Adrenal gland (tissue), 5 donors: ENCODE results near the gene TMEM37.

Source experiments
- POLR2A ChIP-seq, 2 donors: fragments of 450-650 bp; IDR thresholded peaks; one replicate each; pipeline ENCODE4 v1.6.1; 2017; ENCODE audit warnings: antibody characterized with exemption in 2 of 2, mild to moderate bottlenecking in 2 of 2, moderate library complexity in 1 of 2
- TF ChIP-seq, protein P1 (sequence below), 6 experiments: fragments of 450-650 bp in 4 of 6; fragments of 200-600 bp in 2 of 6; sonication (generic) in 1 of 6; IDR thresholded peaks; 1 replicate in 5 of 6; 2 replicates in 1 of 6; pipeline versions ENCODE4 v1.5.1 to v1.8.0; 2016 to 2021; ENCODE audit warnings: antibody characterized with exemption in 6 of 6, mild to moderate bottlenecking in 2 of 6, moderate library complexity in 1 of 6
- donor health status: DM: no; HTN: no; CAD: no.

DNA sequence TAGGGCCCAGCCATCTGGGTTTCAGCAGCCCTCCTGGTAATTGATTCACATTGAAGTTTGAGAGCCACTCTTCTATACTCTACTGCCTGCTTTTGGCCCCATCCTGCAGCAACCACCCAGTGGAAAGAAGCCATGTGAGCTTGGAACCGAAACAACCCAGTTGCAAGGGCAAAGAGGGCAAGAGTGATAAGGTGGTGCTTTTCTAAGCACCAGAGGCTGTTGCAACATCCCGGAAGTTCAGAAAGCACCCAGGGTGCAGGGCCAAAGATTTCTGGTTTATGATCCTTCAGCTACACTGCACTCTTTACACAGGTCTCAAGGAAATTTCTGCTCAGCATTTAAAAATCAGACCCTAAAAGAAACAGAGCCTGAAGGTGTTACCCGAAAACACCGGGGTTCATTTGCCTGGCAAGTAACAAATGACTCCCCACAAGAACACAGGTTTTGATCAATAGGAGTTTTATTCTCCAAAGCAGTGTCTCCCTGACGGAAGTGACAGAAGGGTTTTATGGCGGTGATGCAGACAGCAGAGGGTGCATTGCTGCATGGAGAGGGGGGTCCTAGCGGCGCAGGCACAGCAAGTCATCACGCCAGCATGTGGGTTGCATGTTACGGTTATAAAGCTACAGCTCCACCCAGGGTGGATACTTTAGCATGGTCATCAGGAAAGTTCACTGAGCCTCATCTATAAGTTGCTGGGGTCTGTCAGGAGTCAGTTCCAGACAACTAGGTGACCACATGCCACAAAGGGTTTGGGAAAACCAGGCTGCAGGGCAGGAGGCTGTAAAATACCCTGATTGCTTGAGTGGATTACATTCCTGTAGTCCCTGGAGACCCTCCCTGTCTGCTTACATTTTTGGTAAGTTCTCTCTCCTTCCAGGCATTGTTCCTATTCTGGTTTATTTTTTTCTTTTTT, 28.8 kb upstream of the TMEM37 start:
- TF ChIP-seq, protein P1, sequence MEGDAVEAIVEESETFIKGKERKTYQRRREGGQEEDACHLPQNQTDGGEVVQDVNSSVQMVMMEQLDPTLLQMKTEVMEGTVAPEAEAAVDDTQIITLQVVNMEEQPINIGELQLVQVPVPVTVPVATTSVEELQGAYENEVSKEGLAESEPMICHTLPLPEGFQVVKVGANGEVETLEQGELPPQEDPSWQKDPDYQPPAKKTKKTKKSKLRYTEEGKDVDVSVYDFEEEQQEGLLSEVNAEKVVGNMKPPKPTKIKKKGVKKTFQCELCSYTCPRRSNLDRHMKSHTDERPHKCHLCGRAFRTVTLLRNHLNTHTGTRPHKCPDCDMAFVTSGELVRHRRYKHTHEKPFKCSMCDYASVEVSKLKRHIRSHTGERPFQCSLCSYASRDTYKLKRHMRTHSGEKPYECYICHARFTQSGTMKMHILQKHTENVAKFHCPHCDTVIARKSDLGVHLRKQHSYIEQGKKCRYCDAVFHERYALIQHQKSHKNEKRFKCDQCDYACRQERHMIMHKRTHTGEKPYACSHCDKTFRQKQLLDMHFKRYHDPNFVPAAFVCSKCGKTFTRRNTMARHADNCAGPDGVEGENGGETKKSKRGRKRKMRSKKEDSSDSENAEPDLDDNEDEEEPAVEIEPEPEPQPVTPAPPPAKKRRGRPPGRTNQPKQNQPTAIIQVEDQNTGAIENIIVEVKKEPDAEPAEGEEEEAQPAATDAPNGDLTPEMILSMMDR (IDR thresholded peaks at IDR 0.05) = no peak
- TF ChIP-seq POLR2A (IDR thresholded peaks at IDR 0.05) = no peak
